Gastroesophageal sphincter (tissue), 4 donors: ENCODE results near the gene VWA8. TPM values are rescaled to one million over a fixed set of nuclear protein-coding genes. Genes with fewer than 3 reads are reported as not detected.
A peak's percentile ranks its signal among the peaks of the same experiment; 100 is the strongest.

ENCODE experiments used
- ATAC-seq: fragments of 150-250 bp; one replicate; pipeline ENCODE4 v1.9.1; 2016; ENCODE audit warnings: mild to moderate bottlenecking, moderate library complexity
- H3K27ac ChIP-seq, 4 donors: fragments of 200-600 bp; sonication (generic) in 3 of 4; 1 replicate in 3 of 4; 2 replicates in 1 of 4; pipeline ENCODE4 v1.5.1; 2016 to 2019
- H3K27me3 ChIP-seq: fragments of 200-600 bp; sonication (generic); one replicate; pipeline ENCODE4 v1.5.1; 2019
- H3K36me3 ChIP-seq, 2 donors: fragments of 200-600 bp; sonication (generic); one replicate each; pipeline ENCODE4 v1.5.1; 2019; ENCODE audit warnings: control low read depth in 1 of 2
- H3K4me1 ChIP-seq, 3 donors: fragments of 200-600 bp; sonication (generic); 1 replicate in 2 of 3; 2 replicates in 1 of 3; pipeline ENCODE4 v1.5.1; 2016 to 2019; ENCODE audit warnings: control low read depth in 2 of 3
- H3K4me3 ChIP-seq, 2 donors: fragments of 200-600 bp; sonication (generic); one replicate each; pipeline ENCODE4 v1.5.1; 2019; ENCODE audit warnings: mild to moderate bottlenecking in 1 of 2, moderate library complexity in 1 of 2
- H3K9me3 ChIP-seq, 3 donors: fragments of 200-600 bp; sonication (generic); one replicate each; pipeline ENCODE4 v1.5.1; 2017 to 2019; ENCODE audit warnings: control low read depth in 2 of 3
- EP300 ChIP-seq: sonication (generic); formaldehyde crosslinking; IDR thresholded peaks from one replicate; pipeline ENCODE4 v1.6.1; 2017; ENCODE audit warnings: antibody characterized with exemption, mild to moderate bottlenecking
- POLR2A ChIP-seq, 2 donors: fragments of 450-650 bp; IDR thresholded peaks; one replicate each; pipeline ENCODE4 v1.6.1; 2017; ENCODE audit warnings: antibody characterized with exemption in 2 of 2, mild to moderate bottlenecking in 2 of 2, moderate library complexity in 1 of 2
- POLR2AphosphoS5 ChIP-seq: sonication (generic); formaldehyde crosslinking; IDR thresholded peaks from one replicate; pipeline ENCODE4 v1.6.1; 2017; ENCODE audit warnings: antibody characterized with exemption
- WGBS, 2 donors: methylation state at CpG; one replicate each; pipeline ENCODE4 v1.1.5; 2018; ENCODE audit warnings: low coverage in 1 of 2; 5-methylcytosine and 5-hydroxymethylcytosine counted together
- total RNA-seq, 4 donors: library from RNA; depleted of rRNA; stranded (reverse); fragments of >200 nt; gene quantifications; one replicate each; pipeline ENCODE4 v1.1.0, GENCODE V29; 2016
- TF ChIP-seq, protein P1 (sequence below), 4 experiments: fragments of 200-600 bp in 2 of 4; fragments of 450-650 bp in 2 of 4; sonication (generic) in 1 of 4; IDR thresholded peaks; one replicate each; pipeline ENCODE4 v1.5.1; 2017 to 2019; ENCODE audit warnings: antibody characterized with exemption in 4 of 4, mild to moderate bottlenecking in 2 of 4, moderate library complexity in 2 of 4

Gene VWA8
- total RNA-seq, 4 donors from 2014 or later = 20.3 to 34.7 (median 23.9) TPM

GRCh38 chr13:41548031-41548430, 412.9 kb downstream of the VWA8 start:
- Histone ChIP-seq H3K4me1 (peaks cover 0 to 19% (median 6%) of the 10 kb centered on the region in 3 donors), H3K27me3 (peaks cover 3% of the 10 kb centered on the region), H3K9me3 (peaks cover 0 to 1% (median 0%) of the 10 kb centered on the region in 3 donors), H3K4me3 (no peak overlapping the region), H3K27ac (peak overlapping the region; percentile 31 to 79 (median 70)), H3K36me3 (no peaks in the 10 kb centered on the region)
- ATAC-seq = no peak
- 0 to 80% methylated on average over 1 to 4 of the region's 6 CpGs for WGBS, 2 donors
- TF ChIP-seq POLR2A (IDR thresholded peaks at IDR 0.05) (no peak), EP300 (no peak), POLR2AphosphoS5 (no peak)
- TF ChIP-seq, protein P1, sequence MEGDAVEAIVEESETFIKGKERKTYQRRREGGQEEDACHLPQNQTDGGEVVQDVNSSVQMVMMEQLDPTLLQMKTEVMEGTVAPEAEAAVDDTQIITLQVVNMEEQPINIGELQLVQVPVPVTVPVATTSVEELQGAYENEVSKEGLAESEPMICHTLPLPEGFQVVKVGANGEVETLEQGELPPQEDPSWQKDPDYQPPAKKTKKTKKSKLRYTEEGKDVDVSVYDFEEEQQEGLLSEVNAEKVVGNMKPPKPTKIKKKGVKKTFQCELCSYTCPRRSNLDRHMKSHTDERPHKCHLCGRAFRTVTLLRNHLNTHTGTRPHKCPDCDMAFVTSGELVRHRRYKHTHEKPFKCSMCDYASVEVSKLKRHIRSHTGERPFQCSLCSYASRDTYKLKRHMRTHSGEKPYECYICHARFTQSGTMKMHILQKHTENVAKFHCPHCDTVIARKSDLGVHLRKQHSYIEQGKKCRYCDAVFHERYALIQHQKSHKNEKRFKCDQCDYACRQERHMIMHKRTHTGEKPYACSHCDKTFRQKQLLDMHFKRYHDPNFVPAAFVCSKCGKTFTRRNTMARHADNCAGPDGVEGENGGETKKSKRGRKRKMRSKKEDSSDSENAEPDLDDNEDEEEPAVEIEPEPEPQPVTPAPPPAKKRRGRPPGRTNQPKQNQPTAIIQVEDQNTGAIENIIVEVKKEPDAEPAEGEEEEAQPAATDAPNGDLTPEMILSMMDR (IDR thresholded peaks at IDR 0.05) = no peak

DNA sequence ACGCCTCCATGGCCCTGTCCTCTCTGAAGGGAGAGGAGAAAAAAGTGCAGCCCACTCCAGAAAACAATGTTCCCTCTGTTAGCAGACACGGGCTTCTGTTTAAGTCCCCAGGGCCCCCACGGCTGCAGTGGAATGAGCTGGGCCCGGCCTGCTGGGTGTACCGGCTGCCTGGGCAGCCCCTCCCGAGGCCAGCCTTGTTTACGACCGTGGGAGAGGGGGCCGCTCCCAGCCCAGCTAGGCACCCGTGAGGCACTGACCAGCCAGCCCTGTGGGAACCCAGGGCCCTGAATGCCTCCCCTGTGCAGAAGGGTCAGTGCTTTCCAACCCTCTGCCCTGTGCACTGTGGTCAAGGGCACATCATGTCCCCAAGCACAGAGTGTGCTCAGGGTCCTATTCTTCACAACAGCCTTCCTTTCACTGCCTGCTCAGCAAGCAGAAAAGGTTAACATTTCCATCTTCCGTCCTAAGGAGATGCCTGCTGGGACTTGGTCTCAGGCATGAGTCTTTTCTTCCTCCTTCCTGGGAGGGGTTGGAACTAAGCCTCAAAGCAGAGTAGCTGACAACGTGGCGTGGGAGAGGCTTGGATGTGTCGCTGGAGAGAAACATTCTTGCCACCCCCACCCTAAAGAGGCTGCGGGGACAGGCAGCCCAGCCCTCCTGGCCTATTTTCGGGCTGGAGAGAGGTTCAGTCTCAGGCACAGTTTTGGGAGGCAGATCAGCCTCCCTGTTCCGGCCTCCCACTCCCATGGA, 413.5 kb downstream of the VWA8 start:
- H3K36me3 ChIP-seq = no peaks in the 10 kb centered on the region
- H3K27me3 ChIP-seq = no peaks in the 10 kb centered on the region
- peak; percentile 74 for ATAC-seq
- peak overlapping the region; percentile 31 to 79 (median 70) for H3K27ac ChIP-seq
- no peak for TF ChIP-seq POLR2A (IDR thresholded peaks at IDR 0.05)
- TF ChIP-seq, protein P1 (IDR thresholded peaks at IDR 0.05) = no peak
- TF ChIP-seq POLR2AphosphoS5 = peak; percentile 62
- peak; percentile 5 for TF ChIP-seq EP300
- H3K4me1 ChIP-seq = peaks cover 0 to 19% (median 6%) of the 10 kb centered on the region in 3 donors
- H3K9me3 ChIP-seq = peaks cover 0 to 4% (median 0%) of the 10 kb centered on the region in 3 donors
- WGBS, 2 donors = 80 to 100% methylated on average over 1 of the region's 17 CpGs
- no peak overlapping the region for H3K4me3 ChIP-seq

DNA sequence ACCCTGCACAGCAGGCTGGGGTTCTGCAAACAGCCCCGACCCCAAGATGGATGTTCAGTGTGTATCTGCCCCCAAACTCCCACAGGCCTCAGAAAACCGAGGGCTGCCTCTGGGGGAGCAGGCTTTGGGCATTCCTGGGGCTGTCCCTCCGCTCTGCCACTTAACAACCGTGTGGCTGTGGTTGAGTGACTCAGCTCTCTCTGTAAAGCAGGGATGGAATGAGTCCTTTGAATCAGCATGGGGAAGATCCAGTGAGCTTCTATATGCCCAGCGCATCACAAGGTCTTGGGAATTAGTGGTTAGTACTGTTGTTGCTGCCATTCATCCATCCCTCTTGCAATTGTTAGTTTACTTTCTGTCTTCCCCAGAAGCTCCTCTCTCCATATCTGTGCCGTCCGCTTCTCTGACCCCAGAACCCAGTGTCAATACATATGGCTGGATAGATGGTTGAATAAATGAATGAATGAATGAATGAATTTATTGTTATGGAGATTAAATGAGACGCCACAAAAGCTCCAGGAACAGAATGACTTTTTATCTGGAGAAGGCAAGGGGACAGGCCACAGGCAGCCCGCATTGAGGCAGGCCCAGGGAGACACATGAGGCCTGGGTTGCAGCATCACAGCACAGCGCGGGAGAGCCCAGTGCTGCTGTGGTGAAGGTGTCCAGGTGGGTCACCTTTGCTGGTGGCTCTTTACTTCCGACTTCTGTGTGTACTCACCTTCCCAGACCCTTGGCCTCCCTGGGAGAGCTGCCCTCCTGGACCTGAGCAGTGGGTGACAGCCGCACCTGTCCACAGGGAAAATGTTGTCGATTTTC, 414.3 kb downstream of the VWA8 start:
- 67 to 81% methylated on average over 3 to 4 of the region's 14 CpGs for WGBS, 2 donors
- Histone ChIP-seq H3K9me3 (peaks cover 0 to 4% (median 0%) of the 10 kb centered on the region in 3 donors), H3K4me1 (peaks cover 0 to 19% (median 6%) of the 10 kb centered on the region in 3 donors), H3K4me3 (no peak overlapping the region), H3K36me3 (no peaks in the 10 kb centered on the region), H3K27me3 (no peaks in the 10 kb centered on the region), H3K27ac (peak overlapping the region; percentile 14 to 79 (median 70))
- ATAC-seq = no peak
- TF ChIP-seq, protein P1 (IDR thresholded peaks at IDR 0.05) = no peak
- TF ChIP-seq POLR2A (IDR thresholded peaks at IDR 0.05) (no peak), POLR2AphosphoS5 (no peak), EP300 (no peak)

- Histone ChIP-seq H3K27ac (no peak overlapping the region), H3K27me3 (no peaks in the 10 kb centered on the region), H3K4me1 (peaks cover 0 to 19% (median 6%) of the 10 kb centered on the region in 3 donors), H3K4me3 (no peak overlapping the region), H3K9me3 (peaks cover 0 to 4% (median 0%) of the 10 kb centered on the region in 3 donors), H3K36me3 (no peaks in the 10 kb centered on the region)
- WGBS, 2 donors = 67% methylated on average over 3 of the region's 3 CpGs; no CpG with 5 or more reads in 1 of the 2 donors
- ATAC-seq = no peak
- TF ChIP-seq POLR2A (IDR thresholded peaks at IDR 0.05) = no peak
- no peak for TF ChIP-seq EP300
- TF ChIP-seq, protein P1 (IDR thresholded peaks at IDR 0.05) = no peak
- no peak for TF ChIP-seq POLR2AphosphoS5
Measured at GRCh38 chr13:41545432-41545707, 415.5 kb downstream of the VWA8 start.
